Glutamatergic neuron (in vitro differentiated cells): Measurements from ENCODE around the gene HOXB2. TPM values are rescaled to one million over a fixed set of nuclear protein-coding genes. Genes with fewer than 3 reads are reported as not detected.
A peak's percentile ranks its signal among the peaks of the same experiment; 100 is the strongest.

Source experiments
- DNase-seq: peaks from one replicate; pipeline ENCODE4 v3.0.0; 2022
- H3K27ac Mint-ChIP-seq: one replicate; pipeline ENCODE4 v1.8.0; 2020; ENCODE audit warnings: mild to moderate bottlenecking, mixed read lengths, inconsistent platforms; ENCODE audit not compliant: unreplicated experiment
- H3K27me3 Mint-ChIP-seq: one replicate; pipeline ENCODE4 v1.8.0; 2020; ENCODE audit warnings: mild to moderate bottlenecking, moderate library complexity, mixed read lengths, inconsistent platforms; ENCODE audit not compliant: unreplicated experiment
- H3K36me3 Mint-ChIP-seq: one replicate; pipeline ENCODE4 v1.8.0; 2020; ENCODE audit warnings: mild to moderate bottlenecking, mixed read lengths, inconsistent platforms; ENCODE audit not compliant: unreplicated experiment
- H3K4me1 Mint-ChIP-seq: one replicate; pipeline ENCODE4 v1.8.0; 2020; ENCODE audit warnings: mild to moderate bottlenecking, low read depth, mixed read lengths, inconsistent platforms; ENCODE audit not compliant: unreplicated experiment
- H3K4me3 Mint-ChIP-seq: one replicate; pipeline ENCODE4 v1.8.0; 2020; ENCODE audit warnings: mild to moderate bottlenecking, mixed read lengths, inconsistent platforms; ENCODE audit not compliant: unreplicated experiment
- H3K9me3 Mint-ChIP-seq: one replicate; pipeline ENCODE4 v1.8.0; 2020; ENCODE audit warnings: mild to moderate bottlenecking, moderate library complexity, mixed read lengths, inconsistent platforms; ENCODE audit not compliant: unreplicated experiment
- CTCF ChIP-seq: fragments of 200-600 bp; sonication (generic); IDR thresholded peaks from one replicate; pipeline ENCODE4 v1.5.0; 2021; ENCODE audit not compliant: partially characterized antibody, unreplicated experiment
- total RNA-seq: library from RNA; stranded (reverse); fragmentation: NEBNext Ultra II Directional; extraction: Animal tissue kit (Norgen Biotek cat#: 25700); gene quantifications from one replicate; pipeline ENCODE4 v1.2.1, GENCODE V29; 2021; ENCODE audit not compliant: unreplicated experiment

HOXB2 gene
- total RNA-seq, 1 donor from 2014 or later: 12.7 TPM

DNA sequence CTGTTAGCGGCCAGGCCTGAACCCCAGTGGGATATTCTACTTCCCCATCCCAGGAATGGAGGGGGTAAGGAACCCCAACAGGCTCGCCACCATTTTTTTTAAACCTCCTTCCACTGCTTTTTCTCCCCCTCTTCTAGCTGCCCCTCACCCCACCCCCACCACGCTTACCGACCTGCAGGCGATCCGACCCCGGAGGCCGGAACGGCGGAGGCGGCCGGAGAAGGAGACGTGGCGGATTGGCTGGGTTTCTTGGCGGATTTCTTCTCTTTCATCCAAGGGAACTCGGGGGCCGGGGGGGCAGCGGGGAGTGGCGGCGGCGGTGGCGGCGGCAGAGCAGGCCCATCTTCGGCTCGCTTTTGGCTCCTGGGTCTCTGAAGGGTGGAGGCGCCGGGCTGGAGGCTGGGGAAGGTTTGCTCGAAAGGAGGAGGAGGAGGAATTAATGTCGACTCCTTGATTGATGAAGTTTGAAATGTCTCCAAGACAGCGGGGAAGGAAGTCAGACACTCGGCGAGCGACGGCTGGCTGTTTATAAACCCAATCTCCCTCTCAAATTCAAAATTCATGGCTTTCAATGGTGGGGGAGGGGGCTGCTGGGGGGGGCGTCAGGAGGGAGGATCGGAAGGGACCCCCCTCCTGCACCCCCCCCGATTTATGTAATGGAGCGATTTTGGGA, 424 bp downstream of the HOXB2 start:
- Mint-ChIP-seq H3K4me1 (peaks cover 12% of the 10 kb centered on the region), H3K36me3 (no peaks in the 10 kb centered on the region), H3K27ac (peak overlapping the region; percentile 72), H3K27me3 (peaks cover 42% of the 10 kb centered on the region), H3K9me3 (peaks cover 20% of the 10 kb centered on the region), H3K4me3 (peak overlapping the region; percentile 93)
- TF ChIP-seq CTCF: no peak
- DNase-seq: peak; percentile 56

DNA sequence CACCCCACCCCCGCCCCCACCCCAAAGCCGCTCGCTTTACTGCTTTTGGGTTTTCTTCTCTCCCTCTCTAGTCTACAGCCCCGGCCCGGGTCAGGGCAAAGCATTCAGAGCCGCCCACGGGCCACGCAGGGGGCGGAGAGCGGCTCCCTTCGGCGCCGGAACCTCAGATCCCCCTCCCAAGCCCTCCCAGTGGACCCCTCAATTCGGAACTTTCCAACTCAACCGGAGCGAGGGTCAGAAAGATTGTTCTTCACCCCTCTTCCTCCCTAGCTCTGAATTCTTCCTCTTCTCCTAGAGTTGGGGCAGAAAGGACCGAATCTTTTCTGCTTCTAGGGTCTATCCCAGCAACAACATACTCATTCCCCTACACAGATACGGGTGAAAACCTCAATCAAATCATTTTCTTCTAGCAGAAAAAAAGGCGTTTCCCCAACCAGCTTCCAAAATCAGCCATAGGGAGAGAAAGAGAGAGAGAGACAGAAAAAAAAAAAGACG, 1.0 kb downstream of the HOXB2 start:
- peak overlapping the region; percentile 82 for H3K27ac Mint-ChIP-seq
- peak overlapping the region; percentile 93 for H3K4me3 Mint-ChIP-seq
- TF ChIP-seq CTCF: no peak
- no peaks in the 10 kb centered on the region for H3K36me3 Mint-ChIP-seq
- no peak for DNase-seq
- peaks cover 42% of the 10 kb centered on the region for H3K27me3 Mint-ChIP-seq
- peaks cover 18% of the 10 kb centered on the region for H3K9me3 Mint-ChIP-seq
- H3K4me1 Mint-ChIP-seq: peaks cover 12% of the 10 kb centered on the region

DNA sequence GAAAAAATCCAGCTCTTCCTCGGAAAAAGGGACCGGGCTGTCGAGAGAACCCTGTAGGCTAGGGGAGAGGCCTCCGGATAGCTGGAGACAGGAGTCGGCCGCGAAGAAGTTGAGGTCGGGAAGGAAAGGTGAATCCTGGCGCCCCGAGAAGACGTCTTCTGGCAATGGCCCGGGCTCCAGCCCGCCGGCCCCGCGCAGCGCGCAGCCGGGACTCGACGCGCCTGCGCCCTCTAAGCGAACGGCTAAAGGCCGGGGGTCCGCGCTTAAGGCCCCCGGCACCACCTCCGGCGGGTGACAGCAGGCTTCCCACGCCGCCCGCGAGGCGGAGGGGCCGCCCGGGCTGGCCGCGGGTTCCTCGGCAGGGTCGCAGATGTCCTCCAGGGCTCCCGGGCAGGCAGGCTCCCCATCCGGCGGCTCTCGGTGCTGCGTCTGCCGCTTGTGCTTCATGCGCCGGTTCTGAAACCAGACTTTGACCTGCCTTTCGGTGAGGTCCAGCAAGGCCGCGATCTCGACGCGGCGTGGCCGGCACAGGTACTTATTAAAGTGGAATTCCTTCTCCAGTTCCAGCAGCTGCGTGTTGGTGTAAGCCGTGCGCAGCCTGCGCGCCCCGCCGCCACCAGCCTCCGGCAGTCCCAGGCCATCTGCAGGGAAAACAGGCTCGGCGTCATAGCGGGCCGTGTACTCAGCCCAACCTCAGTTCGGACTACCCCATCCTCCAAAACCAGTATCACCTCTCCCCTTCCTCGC, 1.6 kb downstream of the HOXB2 start:
- Mint-ChIP-seq H3K27ac (peak overlapping the region; percentile 75), H3K9me3 (peaks cover 17% of the 10 kb centered on the region), H3K4me3 (peak overlapping the region; percentile 88), H3K27me3 (peaks cover 42% of the 10 kb centered on the region), H3K4me1 (peaks cover 12% of the 10 kb centered on the region), H3K36me3 (no peaks in the 10 kb centered on the region)
- peak; percentile 75 for DNase-seq
- peak; percentile 16 for TF ChIP-seq CTCF

GRCh38 chr17:48542698-48543106, 2.2 kb downstream of the HOXB2 start:
- peak overlapping the region; percentile 88 for H3K4me3 Mint-ChIP-seq
- no peak for TF ChIP-seq CTCF
- H3K4me1 Mint-ChIP-seq: peaks cover 10% of the 10 kb centered on the region
- H3K27me3 Mint-ChIP-seq: peaks cover 42% of the 10 kb centered on the region
- H3K27ac Mint-ChIP-seq: peak overlapping the region; percentile 75
- no peaks in the 10 kb centered on the region for H3K36me3 Mint-ChIP-seq
- no peak for DNase-seq
- peaks cover 17% of the 10 kb centered on the region for H3K9me3 Mint-ChIP-seq

DNA sequence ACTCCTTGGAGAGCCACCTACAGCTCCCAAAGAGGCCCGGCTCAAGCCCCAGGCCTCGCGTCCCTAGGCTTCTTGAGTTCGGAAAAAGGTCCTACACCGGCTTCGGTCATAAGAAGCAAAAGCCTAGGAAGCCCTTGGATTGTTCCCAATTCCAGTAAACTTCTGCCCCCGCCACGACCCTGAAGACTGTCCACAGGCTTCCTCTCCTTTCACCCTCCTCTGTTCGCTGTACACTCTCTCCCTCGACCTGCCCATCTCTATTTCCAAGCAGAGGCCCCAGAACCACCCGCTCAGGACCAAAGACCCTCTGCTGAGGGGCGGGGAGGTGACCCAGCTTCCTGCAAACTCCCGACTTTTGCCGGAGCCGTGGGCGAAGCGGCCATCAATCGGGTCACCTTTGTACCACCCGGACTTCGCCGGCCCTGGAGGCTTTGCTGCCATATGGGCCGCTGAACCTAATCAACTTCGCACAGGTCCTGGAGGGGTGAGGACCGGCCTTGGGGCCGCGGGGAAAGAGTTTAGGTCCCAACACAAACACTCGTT, 2.7 kb downstream of the HOXB2 start:
- H3K27ac Mint-ChIP-seq: peak overlapping the region; percentile 86
- peak overlapping the region; percentile 85 for H3K4me3 Mint-ChIP-seq
- peaks cover 7% of the 10 kb centered on the region for H3K4me1 Mint-ChIP-seq
- DNase-seq: no peak
- H3K36me3 Mint-ChIP-seq: no peaks in the 10 kb centered on the region
- H3K9me3 Mint-ChIP-seq: peaks cover 17% of the 10 kb centered on the region
- H3K27me3 Mint-ChIP-seq: peaks cover 42% of the 10 kb centered on the region
- TF ChIP-seq CTCF: no peak
